ENCODE results near the gene SORT1. TPM values are rescaled to one million over a fixed set of nuclear protein-coding genes. Genes with fewer than 3 reads are reported as not detected.

Gene SORT1
- total RNA-seq, 1 experiment from 2014 or later, result 47.9 TPM

DNA sequence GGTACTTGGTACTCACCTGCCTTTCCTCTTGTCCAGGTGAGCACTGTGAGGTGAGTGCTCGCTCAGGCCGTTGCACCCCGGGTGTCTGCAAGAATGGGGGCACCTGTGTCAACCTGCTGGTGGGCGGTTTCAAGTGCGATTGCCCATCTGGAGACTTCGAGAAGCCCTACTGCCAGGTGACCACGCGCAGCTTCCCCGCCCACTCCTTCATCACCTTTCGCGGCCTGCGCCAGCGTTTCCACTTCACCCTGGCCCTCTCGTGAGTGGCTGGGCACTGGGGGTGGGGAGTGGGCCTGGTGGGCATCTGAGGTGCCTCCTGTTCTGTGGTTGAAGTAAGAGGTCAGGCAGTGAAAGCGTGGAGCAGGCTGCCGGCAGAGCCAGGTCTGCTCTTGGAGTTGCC, 136.7 kb downstream of the SORT1 start:
- no peaks in the 10 kb centered on the region for H3K79me1 ChIP-seq (ENCODE audit: insufficient read depth, low read depth, low read length, poor library complexity, severe bottlenecking)
- Mint-ChIP-seq H3K27me3 (ENCODE audit: low read depth) (no peaks in the 10 kb centered on the region), H3K36me3 (ENCODE audit: insufficient read depth in 1 of 3, low read depth in 3 of 3) (peaks cover 5 to 32% (median 19%) of the 10 kb centered on the region in 3 experiments; a peak in 5 of 7 replicates), H3K4me3 (no peak overlapping the region), H3K27ac (no peak overlapping the region; a peak in 1 of 7 replicates), H3K4me1 (peaks cover 22 to 40% of the 10 kb centered on the region in 2 experiments), H3K9me3 (no peaks in the 10 kb centered on the region)
- H2AK5ac ChIP-seq (ENCODE audit: insufficient read length, low read length), result no peak overlapping the region
- no peaks in the 10 kb centered on the region; the same call in 1 of the 2 replicates for H3K4me1 ChIP-seq (ENCODE audit: insufficient read depth, low read length)
- no peak overlapping the region for H3K4me2 ChIP-seq (ENCODE audit: insufficient read depth, insufficient read length, low read length)
- H3K18ac ChIP-seq (ENCODE audit: insufficient read length, low read depth, low read length), result no peak overlapping the region
- no peak overlapping the region for H2AFZ ChIP-seq (ENCODE audit: low read length)
- no peak overlapping the region for H2BK5ac ChIP-seq (ENCODE audit: insufficient read length, low read length)
- no peak overlapping the region for H2BK20ac ChIP-seq (ENCODE audit: low read depth, low read length, poor library complexity, severe bottlenecking)
- H3T11ph ChIP-seq (ENCODE audit: low read length), result no peak overlapping the region
- H4K91ac ChIP-seq (ENCODE audit: insufficient read length, low read depth, low read length), result no peak overlapping the region
- H3K23me2 ChIP-seq (ENCODE audit: insufficient read length, low read depth, low read length, poor library complexity, severe bottlenecking), result no peaks in the 10 kb centered on the region
- no peak overlapping the region for H4K8ac ChIP-seq (replicated peaks; ENCODE audit: insufficient read length, low read depth, low read length)
- H2BK15ac ChIP-seq (ENCODE audit: low read depth, low read length), result no peak overlapping the region
- H2BK120ac ChIP-seq (ENCODE audit: low read depth, low read length, poor library complexity, severe bottlenecking), result no peak overlapping the region
- H3K4ac ChIP-seq (ENCODE audit: low read depth, low read length), result no peak overlapping the region
- DNase-seq, result no peak
- TF ChIP-seq CTCF (conservative IDR thresholded peaks at IDR 0.05), result no peak
- no CpG with 5 or more reads among the region's 16 CpGs for WGBS (ENCODE audit: extremely low coverage, insufficient read length, low lambda C conversion rate)
- H3K9ac ChIP-seq (ENCODE audit: extremely low read depth, insufficient read length, low read length), result no peak overlapping the region
- H2BK12ac ChIP-seq (ENCODE audit: insufficient read length, low read depth, low read length), result no peak overlapping the region
- no peaks in the 10 kb centered on the region for H3K79me2 ChIP-seq (ENCODE audit: insufficient read depth, low read length)
- H3K27ac ChIP-seq (ENCODE audit: insufficient read length, low read depth, low read length), result no peak overlapping the region
- no peak overlapping the region for H3K23ac ChIP-seq (ENCODE audit: insufficient read length, low read depth, low read length)
- H4K5ac ChIP-seq (ENCODE audit: insufficient read length, low read depth, low read length), result no peak overlapping the region
- no peaks in the 10 kb centered on the region for H3K9me3 ChIP-seq (ENCODE audit: control insufficient read depth, low read depth, low read length)
- H3K27me3 ChIP-seq (ENCODE audit: insufficient read depth, low read length), result no peaks in the 10 kb centered on the region
- no peak overlapping the region for H3K56ac ChIP-seq (ENCODE audit: insufficient read length, low read depth, low read length)
- H4K20me1 ChIP-seq (ENCODE audit: control insufficient read depth, insufficient read depth, insufficient read length), result no peaks in the 10 kb centered on the region
- H3K14ac ChIP-seq (ENCODE audit: insufficient read depth, low read length), result no peak overlapping the region
